ENCODE data around the gene MALAT1.

- TF ChIP-seq POLR2A (IDR thresholded peaks at IDR 0.05) (no peak), EP300 (IDR thresholded peaks at IDR 0.05) (no peak), CTCF (IDR thresholded peaks at IDR 0.05) (no peak)
These were observed 2.8 kb downstream of the MALAT1 start for GRCh38 chr11:65501472-65502273.
